Measurements from ENCODE around the gene FBXW4. TPM values are rescaled to one million over a fixed set of nuclear protein-coding genes. Genes with fewer than 3 reads are reported as not detected.

The FBXW4 gene
- total and polyA plus RNA-seq, 9 of the 15 experiments (the other 6 are each of a cell fraction or from before 2014, with no cell fraction given): 1.0 to 10.6 (median 5.4) TPM

- no peak for TF ChIP-seq BRF2 (IDR thresholded peaks at IDR 0.05; ENCODE audit: borderline replicate concordance, insufficient read depth, insufficient read length)
- no peak for TF ChIP-seq KDM2B (CRISPR knock-in tag; IDR thresholded peaks at IDR 0.05)
- no peak for TF ChIP-seq TFAM (CRISPR knock-in tag; conservative IDR thresholded peaks at IDR 0.05)
- TF ChIP-seq MAFK (IDR thresholded peaks at IDR 0.05; ENCODE audit: low read length): no peak
- peak; percentile 92 for TF ChIP-seq MXI1 (IDR thresholded peaks at IDR 0.05; ENCODE audit: low read depth, low read length)
- no peak for TF ChIP-seq ATF6 (CRISPR knock-in tag; IDR thresholded peaks at IDR 0.05)
- peak; percentile 20 to 62; a peak in 3 of 4 replicates for TF ChIP-seq MAZ (CRISPR knock-in tag; conservative IDR thresholded peaks at IDR 0.05 in 1 of 2, IDR thresholded peaks at IDR 0.05 in 1 of 2)
- TF ChIP-seq ZNF224 (CRISPR knock-in tag; IDR thresholded peaks at IDR 0.05): no peak
- peak; percentile 67 for TF ChIP-seq RBFOX2 (IDR thresholded peaks at IDR 0.05; ENCODE audit: low read depth, low read length)
- TF ChIP-seq NR2C2 (CRISPR knock-in tag; IDR thresholded peaks at IDR 0.05): peak; percentile 98
- peak; percentile 99 for TF ChIP-seq NR2C2 (tag; IDR thresholded peaks at IDR 0.05)
- TF ChIP-seq MTA1 (IDR thresholded peaks at IDR 0.05; ENCODE audit: borderline replicate concordance): no peak
- TF ChIP-seq STAG1 (CRISPR knock-in tag; IDR thresholded peaks at IDR 0.05; ENCODE audit: borderline replicate concordance): no peak
- no peak for TF ChIP-seq ZNF3 (CRISPR knock-in tag; IDR thresholded peaks at IDR 0.05)
- no peak for TF ChIP-seq HSF4 (CRISPR knock-in tag; IDR thresholded peaks at IDR 0.05; ENCODE audit: borderline replicate concordance)
- TF ChIP-seq ZNF143 (CRISPR knock-in tag; IDR thresholded peaks at IDR 0.05): no peak
- TF ChIP-seq ZNF165 (CRISPR knock-in tag; IDR thresholded peaks at IDR 0.05; ENCODE audit: borderline replicate concordance): no peak
- TF ChIP-seq BMI1 (IDR thresholded peaks at IDR 0.05; ENCODE audit: low read length): peak; percentile 94
- no peak for TF ChIP-seq RAD51 (IDR thresholded peaks at IDR 0.05; ENCODE audit: borderline replicate concordance, low read depth)
- TF ChIP-seq FOS (IDR thresholded peaks at IDR 0.05; ENCODE audit: extremely low read depth, insufficient read length): no peak
Observed at GRCh38 chr10:101587725-101588653, 107.0 kb downstream of the FBXW4 start, which contains the start of the genes DPCD and POLL (continued).

Data from K562 (cell line).